Thyroid gland (tissue), 4 donors: ENCODE measurements around the gene MMP14. TPM values are rescaled to one million over a fixed set of nuclear protein-coding genes. Genes with fewer than 3 reads are reported as not detected.

Experiments used
- DNase-seq, 2 donors: peaks; one replicate each; pipeline ENCODE4 v3.0.0-alpha.2; 2019
- H3K27ac ChIP-seq, 3 donors: fragments of 200-600 bp; sonication (generic); 1 replicate in 2 of 3; 2 replicates in 1 of 3; pipeline ENCODE4 v1.5.1; 2016 to 2019; ENCODE audit warnings: mild to moderate bottlenecking in 1 of 3, moderate library complexity in 1 of 3
- H3K27me3 ChIP-seq: fragments of 200-600 bp; sonication (generic); one replicate; pipeline ENCODE4 v1.5.1; 2019
- H3K36me3 ChIP-seq, 2 donors: fragments of 200-600 bp; sonication (generic); one replicate each; pipeline ENCODE4 v1.5.1; 2016 to 2019
- H3K4me1 ChIP-seq, 2 donors: fragments of 200-600 bp; sonication (generic); one replicate each; pipeline ENCODE4 v1.5.1; 2017 to 2019
- H3K4me3 ChIP-seq, 3 donors: fragments of 200-600 bp; sonication (generic); replicated peaks in 1 of 3; 1 replicate in 2 of 3; 2 replicates in 1 of 3; pipeline ENCODE4 v1.5.1; 2016; ENCODE audit warnings: mild to moderate bottlenecking in 1 of 3
- H3K9me3 ChIP-seq: fragments of 200-600 bp; sonication (generic); one replicate; pipeline ENCODE4 v1.5.1; 2017
- CTCF ChIP-seq, 6 experiments: fragments of 200-600 bp in 3 of 6; fragments of 450-650 bp in 3 of 6; sonication (generic) in 3 of 6; IDR thresholded peaks; one replicate each; pipeline ENCODE4 v1.5.1; 2016 to 2019; ENCODE audit warnings: antibody characterized with exemption in 6 of 6, mild to moderate bottlenecking in 2 of 6, inconsistent platforms in 1 of 6, moderate library complexity in 1 of 6
- POLR2A ChIP-seq, 2 donors: fragments of 450-650 bp; IDR thresholded peaks; one replicate each; pipeline ENCODE4 v1.6.1; 2017; ENCODE audit warnings: antibody characterized with exemption in 2 of 2, mild to moderate bottlenecking in 2 of 2, moderate library complexity in 1 of 2
- WGBS, 2 donors: methylation state at CpG; one replicate each; pipeline ENCODE4 v1.1.5; 2017; 5-methylcytosine and 5-hydroxymethylcytosine counted together
- intact Hi-C: fragments of 100-400 bp; cut with DNase I; formaldehyde crosslinking; loops from one replicate; pipeline ENCODE4 v1.15.1; 2023
- total RNA-seq, 4 donors: library from RNA; depleted of rRNA; stranded (reverse); fragments of >200 nt; gene quantifications; one replicate each; pipeline ENCODE4 v1.2.3, GENCODE V29; 2016

MMP14 gene
- total RNA-seq, 4 donors from 2014 or later = 59.7 to 119 (median 88.5) TPM

- Histone ChIP-seq H3K27me3 (no peaks in the 10 kb centered on the region), H3K4me1 (peaks cover 6 to 13% of the 10 kb centered on the region in 2 donors), H3K9me3 (no peaks in the 10 kb centered on the region), H3K4me3 (no peak overlapping the region), H3K27ac (no peak overlapping the region), H3K36me3 (no peaks in the 10 kb centered on the region)
- intact Hi-C loops = no loop called here
- 58 to 73% methylated on average over 6 of the region's 6 CpGs for WGBS, 2 donors
- DNase-seq = no peak
- TF ChIP-seq CTCF (IDR thresholded peaks at IDR 0.05) (no peak), POLR2A (IDR thresholded peaks at IDR 0.05) (no peak)
Observed at GRCh38 chr14:22865424-22866405, 29.3 kb downstream of the MMP14 start.

- Histone ChIP-seq H3K9me3 (no peaks in the 10 kb centered on the region), H3K36me3 (no peaks in the 10 kb centered on the region), H3K4me3 (no peak overlapping the region), H3K27ac (no peak overlapping the region), H3K27me3 (no peaks in the 10 kb centered on the region), H3K4me1 (peaks cover 7 to 15% of the 10 kb centered on the region in 2 donors)
- 99 to 100% methylated on average over 5 of the region's 5 CpGs for WGBS, 2 donors
- TF ChIP-seq CTCF (IDR thresholded peaks at IDR 0.05) = no peak
- no peak for TF ChIP-seq POLR2A (IDR thresholded peaks at IDR 0.05)
- intact Hi-C loops = no loop called here
- no peak for DNase-seq
Observed at GRCh38 chr14:22866874-22867273, 30.5 kb downstream of the MMP14 start.

- Histone ChIP-seq H3K4me3 (peak overlapping the region in 1 of 3 donors; percentile 99), H3K27me3 (no peaks in the 10 kb centered on the region), H3K36me3 (peaks cover 22 to 25% of the 10 kb centered on the region in 2 donors), H3K9me3 (no peaks in the 10 kb centered on the region), H3K4me1 (peaks cover 14 to 28% of the 10 kb centered on the region in 2 donors), H3K27ac (peak overlapping the region; percentile 96 to 100 (median 97))
- WGBS, 2 donors = 6 to 11% methylated on average over 1 of the region's 1 CpG
- intact Hi-C loops = no loop called here
- TF ChIP-seq CTCF (IDR thresholded peaks at IDR 0.05) (no peak), POLR2A (IDR thresholded peaks at IDR 0.05) (no peak)
- DNase-seq = no peak
Observed at GRCh38 chr14:22870811-22871223, 34.4 kb downstream of the MMP14 start.

GRCh38 chr14:22871224-22872032, 35.0 kb downstream of the MMP14 start, which contains the start of gene LRP10:
TSS of gene LRP10 (plus strand) at chr14:22871740. CDS start at chr14:22872304, 564 bp downstream.
- peak; percentile 97 for DNase-seq
- H3K27ac ChIP-seq = peak within 1 kb of the TSS; percentile 96 to 100 (median 97)
- TF ChIP-seq CTCF (IDR thresholded peaks at IDR 0.05) (no peak), POLR2A (IDR thresholded peaks at IDR 0.05) (peak in 1 of 2 donors; percentile 86)
- H3K4me1 ChIP-seq = peaks cover 14 to 28% of the 10 kb centered on the region in 2 donors
- no peaks in the 10 kb centered on the region for H3K27me3 ChIP-seq
- no peaks in the 10 kb centered on the region for H3K9me3 ChIP-seq
- H3K4me3 ChIP-seq = peak within 1 kb of the TSS; percentile 83 to 99 (median 91)
- H3K36me3 ChIP-seq = peaks cover 28 to 31% of the 10 kb centered on the region in 2 donors
- intact Hi-C loops = no loop called here
- WGBS, 2 donors = 1% methylated on average over 18 to 22 of the region's 50 CpGs
